GM18505 (cell line): ENCODE data around the gene POLR1B.

ENCODE experiments used
- ATAC-seq: cut with Tn5 transposase; IDR thresholded peaks from one replicate; pipeline ENCODE4 v1.9.1; 2021; ENCODE audit not compliant: unreplicated experiment
- POLR2A ChIP-seq: IDR thresholded peaks from 4 replicates; pipeline ENCODE4 v1.6.1; 2011; ENCODE audit warnings: borderline replicate concordance; ENCODE audit not compliant: insufficient read depth, insufficient read length; ENCODE audit errors: extremely low read depth

The POLR1B gene

DNA sequence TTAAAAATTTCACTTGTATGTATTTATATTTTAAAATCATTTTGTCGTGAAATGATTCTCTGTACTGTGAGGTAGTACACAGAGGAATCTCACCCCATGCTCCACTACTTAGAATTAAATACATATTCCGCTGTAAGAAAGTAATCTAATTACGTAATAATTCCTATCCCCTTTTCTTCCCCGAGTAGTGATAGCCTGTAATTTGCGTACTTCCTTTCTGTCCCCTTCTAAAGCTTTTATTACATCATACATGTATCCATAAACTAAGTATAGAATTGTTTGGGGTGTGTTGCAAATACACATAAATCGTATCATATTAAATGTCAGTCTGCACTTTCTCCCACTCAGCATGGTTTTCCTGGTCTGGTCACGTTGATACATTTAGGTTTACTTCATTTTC, 29.7 kb downstream of the POLR1B start:
- no peak for ATAC-seq
- TF ChIP-seq POLR2A, result no peak

- ATAC-seq, result no peak
- TF ChIP-seq POLR2A, result no peak
These were observed 35.5 kb downstream of the POLR1B start for GRCh38 chr2:112577756-112578155.

DNA sequence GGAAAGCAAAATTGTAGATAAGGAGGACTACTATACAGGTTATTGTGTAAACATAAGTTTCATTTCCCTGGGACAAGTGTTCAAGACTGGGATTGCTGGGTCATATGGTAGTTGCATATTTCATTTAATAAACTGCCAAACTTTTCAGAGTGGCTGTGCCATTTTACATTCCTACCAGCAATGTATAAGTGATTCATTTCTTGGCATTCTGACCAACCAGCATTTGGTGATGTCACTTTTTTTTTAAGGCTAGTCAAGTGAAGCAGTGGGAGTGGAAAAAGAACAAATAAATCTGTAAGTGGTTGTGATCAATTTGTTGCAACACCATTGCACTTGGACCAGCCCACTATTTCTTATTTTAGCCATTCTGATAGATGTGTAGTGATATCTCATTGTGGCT, 37.0 kb downstream of the POLR1B start:
- ATAC-seq, result no peak
- TF ChIP-seq POLR2A, result no peak

- ATAC-seq, result no peak
- TF ChIP-seq POLR2A, result no peak
These were observed 37.8 kb downstream of the POLR1B start for GRCh38 chr2:112580084-112580483.

GRCh38 chr2:112582314-112582746, 40.1 kb downstream of the POLR1B start:
- ATAC-seq, result no peak
- no peak for TF ChIP-seq POLR2A

GRCh38 chr2:112583497-112584133, 41.4 kb downstream of the POLR1B start:
- TF ChIP-seq POLR2A, result no peak
- ATAC-seq, result no peak

GRCh38 chr2:112584134-112584890, 42.0 kb downstream of the POLR1B start, which contains the start of gene CHCHD5:
Gene CHCHD5, plus strand, starts transcription at chr2:112584609. Its CDS starts 39 bp downstream, at chr2:112584648.
- peak; percentile 81 for ATAC-seq
- TF ChIP-seq POLR2A, result peak; percentile 86

DNA sequence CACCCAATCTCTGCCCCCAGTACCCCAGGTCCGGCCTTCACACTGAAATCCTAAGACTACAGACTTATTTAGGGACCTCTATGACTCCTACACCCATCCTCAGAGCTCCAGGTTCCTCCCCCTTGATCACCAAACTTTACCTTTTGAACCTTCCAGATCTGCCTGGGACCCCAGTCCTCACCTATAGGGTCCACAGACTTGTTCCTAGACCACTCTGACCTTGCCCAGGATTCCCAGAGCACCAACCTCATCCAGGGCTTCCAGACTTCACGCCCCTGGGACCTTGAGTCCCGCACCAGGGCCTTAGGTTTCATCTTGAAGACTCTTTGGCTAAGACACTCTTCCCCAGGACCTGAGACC, 42.6 kb downstream of the POLR1B start:
- no peak for TF ChIP-seq POLR2A
- ATAC-seq, result no peak

DNA sequence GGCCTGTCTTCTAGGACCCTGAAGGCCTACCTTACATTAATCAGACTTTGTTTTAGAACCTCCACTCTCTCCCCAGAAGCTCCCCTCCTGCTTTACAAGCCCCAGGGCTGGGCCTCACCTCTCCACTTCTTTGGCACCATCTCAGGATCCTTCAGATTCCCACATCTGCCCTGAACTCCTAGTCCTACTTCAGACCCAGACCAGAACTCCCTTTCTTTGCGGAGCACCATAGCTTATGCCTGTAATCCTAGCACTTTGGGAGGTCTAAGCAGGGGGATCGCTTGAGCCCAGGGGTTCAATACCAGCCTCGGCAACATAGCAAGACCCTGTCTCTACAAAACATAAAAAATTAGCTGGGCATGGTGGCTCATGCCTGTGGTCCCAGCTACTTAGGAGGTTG, 43.1 kb downstream of the POLR1B start:
- TF ChIP-seq POLR2A, result no peak
- ATAC-seq, result no peak

DNA sequence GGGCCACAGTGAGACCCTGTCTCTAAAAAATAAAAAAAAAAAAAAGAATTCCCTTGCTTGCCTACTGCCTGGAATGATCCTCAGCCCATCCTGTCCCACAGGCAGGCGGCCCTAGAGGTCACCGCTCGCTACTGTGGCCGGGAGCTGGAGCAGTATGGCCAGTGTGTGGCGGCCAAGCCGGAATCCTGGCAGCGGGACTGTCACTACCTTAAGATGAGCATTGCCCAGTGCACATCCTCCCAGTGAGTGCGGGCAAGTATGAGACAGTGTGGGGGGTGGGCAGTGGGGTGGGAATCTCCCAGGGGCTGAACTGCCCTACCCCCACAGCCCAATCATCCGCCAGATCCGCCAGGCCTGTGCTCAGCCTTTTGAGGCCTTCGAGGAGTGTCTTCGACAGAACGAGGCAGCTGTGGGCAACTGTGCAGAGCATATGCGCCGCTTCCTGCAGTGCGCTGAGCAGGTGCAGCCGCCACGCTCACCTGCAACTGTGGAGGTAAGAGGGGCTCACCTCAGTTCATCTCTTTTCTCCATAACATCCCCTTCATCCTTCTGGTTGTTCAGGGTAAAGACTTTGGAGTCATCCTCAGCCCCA, 43.7 kb downstream of the POLR1B start:
- TF ChIP-seq POLR2A, result no peak

DNA sequence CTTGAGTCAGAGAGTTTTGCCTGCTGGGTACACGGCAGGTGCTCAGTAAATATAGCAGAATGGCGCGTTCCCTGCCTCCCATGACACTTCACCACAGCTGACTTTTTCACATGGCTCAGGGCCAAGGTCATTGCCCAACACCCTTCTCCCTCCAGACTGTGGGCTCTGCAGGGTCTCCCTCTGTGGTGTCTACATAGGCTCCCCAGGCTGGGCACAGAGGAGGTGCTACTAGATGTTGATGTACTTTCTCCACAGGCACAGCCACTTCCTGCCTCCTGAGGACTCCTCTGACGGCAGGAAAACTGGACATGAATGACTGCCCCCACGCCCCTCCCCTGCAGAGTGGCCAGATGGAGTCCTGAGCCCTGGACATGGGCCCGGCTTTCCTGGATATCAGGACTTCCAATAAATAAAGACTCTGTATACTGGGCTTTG, 46.4 kb downstream of the POLR1B start:
- no peak for TF ChIP-seq POLR2A
- ATAC-seq, result no peak

More for the DNA sequence above, 43.7 kb downstream of the POLR1B start:
- ATAC-seq, result no peak

DNA sequence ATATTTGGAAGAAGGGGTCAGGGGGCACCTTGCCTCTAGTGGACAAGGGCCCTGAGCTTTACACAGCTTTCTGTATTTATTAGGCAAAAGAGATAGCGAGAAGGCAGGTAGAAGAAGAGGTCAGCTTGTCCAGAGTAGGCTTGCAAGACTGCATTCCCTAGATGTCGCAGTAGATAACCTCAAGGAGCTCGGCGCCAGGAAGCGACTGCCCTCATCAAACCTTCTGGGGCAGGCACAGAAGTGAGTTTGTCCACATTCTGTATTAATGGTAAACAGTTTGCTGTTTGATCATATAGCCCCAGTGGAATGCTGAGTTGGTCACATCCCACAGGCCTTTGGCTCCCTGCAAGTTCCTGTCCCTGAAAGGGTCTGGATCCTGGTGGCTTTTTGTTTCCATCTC, 49.1 kb downstream of the POLR1B start:
- no peak for ATAC-seq
- TF ChIP-seq POLR2A, result no peak

DNA sequence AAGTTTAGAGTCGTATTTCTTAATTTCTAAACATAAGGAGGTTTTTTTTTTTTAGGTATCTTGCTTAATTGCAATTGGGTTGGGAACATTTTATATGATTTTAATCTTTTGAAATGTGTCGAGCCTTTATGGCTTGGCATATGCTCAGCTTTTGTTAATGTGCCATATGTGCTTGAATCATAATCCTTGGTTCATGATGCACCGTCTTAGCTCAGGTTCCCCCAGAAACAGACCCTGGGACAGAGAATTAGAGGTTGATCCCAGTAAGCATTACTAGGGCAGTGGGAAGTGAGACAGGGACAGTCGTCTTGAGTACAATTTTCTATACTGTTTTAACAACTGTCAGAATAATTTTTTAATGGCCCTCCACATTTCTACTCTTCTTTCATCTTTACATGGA, 51.5 kb downstream of the POLR1B start:
- ATAC-seq, result no peak
- no peak for TF ChIP-seq POLR2A
